Endodermal cell (in vitro differentiated cells): Measurements from ENCODE around the gene METRN. TPM values are rescaled to one million over a fixed set of nuclear protein-coding genes. Genes with fewer than 3 reads are reported as not detected.

ENCODE experiments used
- DNase-seq: peaks from one replicate; pipeline ENCODE4 v3.0.0-alpha.2; 2017
- H3K27ac ChIP-seq: 2 replicates; pipeline ENCODE4 v1.5.1; 2013; ENCODE audit warnings: mild to moderate bottlenecking, low read depth, low read length, moderate library complexity
- H3K27me3 ChIP-seq: 2 replicates; pipeline ENCODE4 v1.6.1; 2013; ENCODE audit warnings: mild to moderate bottlenecking, low read length, moderate library complexity; ENCODE audit not compliant: insufficient read depth, control insufficient read depth, poor library complexity, severe bottlenecking
- H3K36me3 ChIP-seq: 2 replicates; pipeline ENCODE4 v1.7.0; 2013; ENCODE audit warnings: mild to moderate bottlenecking, low read length, moderate library complexity; ENCODE audit not compliant: control insufficient read depth, insufficient read depth
- H3K4me1 ChIP-seq: one replicate; pipeline ENCODE4 v1.7.0; 2013; ENCODE audit warnings: low read length; ENCODE audit not compliant: control insufficient read depth, insufficient read depth
- H3K4me3 ChIP-seq: 2 replicates; pipeline ENCODE4 v1.5.1; 2013; ENCODE audit warnings: mild to moderate bottlenecking, low read length, moderate library complexity
- H3K9ac ChIP-seq: 2 replicates; pipeline ENCODE4 v1.6.1; 2013; ENCODE audit warnings: mild to moderate bottlenecking, low read length, moderate library complexity; ENCODE audit not compliant: poor library complexity, severe bottlenecking; ENCODE audit errors: extremely low read depth
- H3K9me3 ChIP-seq: 2 replicates; pipeline ENCODE4 v1.6.1; 2013; ENCODE audit warnings: mild to moderate bottlenecking, low read length, moderate library complexity; ENCODE audit not compliant: control insufficient read depth
- H3K27ac Mint-ChIP-seq: 2 replicates; pipeline ENCODE4 v1.8.0; 2020; ENCODE audit warnings: mixed read lengths
- H3K27me3 Mint-ChIP-seq: 2 replicates; pipeline ENCODE4 v1.8.0; 2021; ENCODE audit warnings: mild to moderate bottlenecking, mixed read lengths; ENCODE audit not compliant: insufficient read depth
- H3K36me3 Mint-ChIP-seq: 2 replicates; pipeline ENCODE4 v1.8.0; 2020; ENCODE audit warnings: low read depth, mixed read lengths
- H3K4me1 Mint-ChIP-seq: 2 replicates; pipeline ENCODE4 v1.8.0; 2020; ENCODE audit warnings: mixed read lengths
- H3K4me3 Mint-ChIP-seq: 2 replicates; pipeline ENCODE4 v1.8.0; 2020; ENCODE audit warnings: mild to moderate bottlenecking, moderate library complexity, mixed read lengths
- H3K9me3 Mint-ChIP-seq: 2 replicates; pipeline ENCODE4 v1.8.0; 2020; ENCODE audit warnings: mild to moderate bottlenecking, mixed read lengths
- CTCF ChIP-seq: fragments of 200-600 bp; sonication (generic); conservative IDR thresholded peaks from 2 replicates; pipeline ENCODE4 v1.5.0; 2021; ENCODE audit warnings: antibody characterized with exemption, mild to moderate bottlenecking
- WGBS, 2 experiments: methylation state at CpG; one replicate each; pipeline versions ENCODE4 v1.1.5 to v1.1.7; 2013; ENCODE audit warnings: missing lambda C conversion rate in 2 of 2, mixed read lengths in 1 of 2; ENCODE audit not compliant: insufficient coverage in 1 of 2, insufficient read length in 1 of 2; 5-methylcytosine and 5-hydroxymethylcytosine counted together
- total RNA-seq, 2 donors: library from RNA; stranded (reverse); fragmentation: NEBNext Ultra II Directional in 1 of 2; extraction: Animal tissue kit (Norgen Biotek cat#: 25700) in 1 of 2; gene quantifications; 2 replicates in 1 of 2; 3 replicates in 1 of 2; pipeline ENCODE4 v1.2.1, GENCODE V29; 2021

The METRN gene
- total RNA-seq, 2 donors from 2014 or later: 33.4 to 38.5 TPM

DNA sequence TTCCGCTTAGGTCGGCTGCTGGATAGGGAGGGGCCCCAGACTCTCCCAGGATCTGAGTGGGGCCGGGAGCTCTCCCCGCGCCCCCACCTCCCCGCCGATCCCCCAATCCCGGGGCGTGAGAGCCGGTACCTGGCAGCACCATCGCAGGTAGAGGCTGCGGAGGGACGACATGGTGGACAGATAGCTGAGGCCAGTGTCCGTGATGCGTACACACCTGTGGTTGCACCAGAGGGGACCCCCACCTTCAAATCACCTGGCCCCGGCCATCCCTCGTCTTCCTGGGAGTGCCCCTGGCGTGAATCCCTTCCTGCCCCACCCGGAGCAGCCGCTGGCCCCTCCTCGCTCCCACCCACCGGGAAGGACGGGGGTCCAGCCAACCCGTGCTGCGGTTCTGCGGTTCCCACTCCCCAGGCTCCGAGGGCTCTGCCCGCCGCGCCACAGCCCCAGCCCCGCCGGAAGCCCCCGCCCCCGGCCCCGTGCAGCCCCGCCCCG lies 20.0 kb upstream of the METRN start:
- Mint-ChIP-seq H3K4me3 (peak overlapping the region; percentile 43), H3K36me3 (no peaks in the 10 kb centered on the region), H3K27me3 (peaks cover 89% of the 10 kb centered on the region), H3K4me1 (no peaks in the 10 kb centered on the region), H3K9me3 (no peaks in the 10 kb centered on the region), H3K27ac (no peak overlapping the region)
- Histone ChIP-seq H3K9ac (no peak overlapping the region), H3K36me3 (no peaks in the 10 kb centered on the region), H3K27me3 (peaks cover 90% of the 10 kb centered on the region), H3K4me1 (no peaks in the 10 kb centered on the region), H3K27ac (no peak overlapping the region), H3K4me3 (no peak overlapping the region), H3K9me3 (no peaks in the 10 kb centered on the region)
- TF ChIP-seq CTCF: no peak
- DNase-seq: no peak
- 3% methylated on average over 12 to 37 of the region's 37 CpGs for WGBS, 2 experiments

- H3K27me3 ChIP-seq: peaks cover 96% of the 10 kb centered on the region
- peak; percentile 81 for DNase-seq
- no peak for TF ChIP-seq CTCF
These were observed 19.4 kb upstream of the METRN start for GRCh38 chr16:695355-696089.

GRCh38 chr16:698911-699671 lies 15.8 kb upstream of the METRN start:
- Mint-ChIP-seq H3K4me1 (no peaks in the 10 kb centered on the region), H3K4me3 (no peak overlapping the region), H3K9me3 (no peaks in the 10 kb centered on the region), H3K27ac (no peak overlapping the region), H3K27me3 (peaks cover 94% of the 10 kb centered on the region), H3K36me3 (no peaks in the 10 kb centered on the region)
- Histone ChIP-seq H3K4me1 (no peaks in the 10 kb centered on the region), H3K9me3 (no peaks in the 10 kb centered on the region), H3K9ac (no peak overlapping the region), H3K27me3 (peaks cover 97% of the 10 kb centered on the region), H3K4me3 (no peak overlapping the region), H3K36me3 (no peaks in the 10 kb centered on the region), H3K27ac (no peak overlapping the region)
- no peak for DNase-seq
- no peak for TF ChIP-seq CTCF
- 74 to 79% methylated on average over 12 to 19 of the region's 19 CpGs for WGBS, 2 experiments

More at GRCh38 chr16:695355-696089, 19.4 kb upstream of the METRN start:
- Histone ChIP-seq H3K9me3 (no peaks in the 10 kb centered on the region), H3K36me3 (no peaks in the 10 kb centered on the region), H3K9ac (no peak overlapping the region), H3K27ac (no peak overlapping the region), H3K4me1 (no peaks in the 10 kb centered on the region), H3K4me3 (no peak overlapping the region)
- Mint-ChIP-seq H3K27me3 (peaks cover 94% of the 10 kb centered on the region), H3K4me1 (no peaks in the 10 kb centered on the region), H3K27ac (no peak overlapping the region), H3K36me3 (no peaks in the 10 kb centered on the region), H3K4me3 (peak overlapping the region; percentile 43), H3K9me3 (no peaks in the 10 kb centered on the region)
- WGBS, 2 experiments: 14 to 16% methylated on average over 66 to 71 of the region's 71 CpGs
